Cardiac fibroblast (primary cell): Measurements from ENCODE around the gene GFY.
A peak's percentile ranks its signal among the peaks of the same experiment; 100 is the strongest.

ENCODE experiments used
- DNase-seq, 2 donors: peaks; one replicate each; pipeline versions ENCODE4 v3.0.0 to v3.0.0-alpha.2; 2010; ENCODE audit warnings: low read depth in 2 of 2
- H3K4me3 ChIP-seq, 2 donors: replicated peaks in 1 of 2; 1 replicate in 1 of 2; 2 replicates in 1 of 2; pipeline ENCODE4 v1.5.1; 2011; ENCODE audit warnings: low read depth in 2 of 2, low read length in 2 of 2, mild to moderate bottlenecking in 2 of 2, moderate library complexity in 1 of 2
- TF ChIP-seq, protein P1 (sequence below): IDR thresholded peaks from one replicate; pipeline ENCODE4 v1.5.1; 2011; ENCODE audit warnings: low read depth, mild to moderate bottlenecking, low read length, inconsistent platforms

Gene GFY

GRCh38 chr19:49422407-49423070 is 2.6 kb upstream of the GFY start:
- TF ChIP-seq, protein P1, sequence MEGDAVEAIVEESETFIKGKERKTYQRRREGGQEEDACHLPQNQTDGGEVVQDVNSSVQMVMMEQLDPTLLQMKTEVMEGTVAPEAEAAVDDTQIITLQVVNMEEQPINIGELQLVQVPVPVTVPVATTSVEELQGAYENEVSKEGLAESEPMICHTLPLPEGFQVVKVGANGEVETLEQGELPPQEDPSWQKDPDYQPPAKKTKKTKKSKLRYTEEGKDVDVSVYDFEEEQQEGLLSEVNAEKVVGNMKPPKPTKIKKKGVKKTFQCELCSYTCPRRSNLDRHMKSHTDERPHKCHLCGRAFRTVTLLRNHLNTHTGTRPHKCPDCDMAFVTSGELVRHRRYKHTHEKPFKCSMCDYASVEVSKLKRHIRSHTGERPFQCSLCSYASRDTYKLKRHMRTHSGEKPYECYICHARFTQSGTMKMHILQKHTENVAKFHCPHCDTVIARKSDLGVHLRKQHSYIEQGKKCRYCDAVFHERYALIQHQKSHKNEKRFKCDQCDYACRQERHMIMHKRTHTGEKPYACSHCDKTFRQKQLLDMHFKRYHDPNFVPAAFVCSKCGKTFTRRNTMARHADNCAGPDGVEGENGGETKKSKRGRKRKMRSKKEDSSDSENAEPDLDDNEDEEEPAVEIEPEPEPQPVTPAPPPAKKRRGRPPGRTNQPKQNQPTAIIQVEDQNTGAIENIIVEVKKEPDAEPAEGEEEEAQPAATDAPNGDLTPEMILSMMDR = peak; percentile 32
- no peak overlapping the region for H3K4me3 ChIP-seq
- DNase-seq = peak in 1 of 2 donors; percentile 50

DNA sequence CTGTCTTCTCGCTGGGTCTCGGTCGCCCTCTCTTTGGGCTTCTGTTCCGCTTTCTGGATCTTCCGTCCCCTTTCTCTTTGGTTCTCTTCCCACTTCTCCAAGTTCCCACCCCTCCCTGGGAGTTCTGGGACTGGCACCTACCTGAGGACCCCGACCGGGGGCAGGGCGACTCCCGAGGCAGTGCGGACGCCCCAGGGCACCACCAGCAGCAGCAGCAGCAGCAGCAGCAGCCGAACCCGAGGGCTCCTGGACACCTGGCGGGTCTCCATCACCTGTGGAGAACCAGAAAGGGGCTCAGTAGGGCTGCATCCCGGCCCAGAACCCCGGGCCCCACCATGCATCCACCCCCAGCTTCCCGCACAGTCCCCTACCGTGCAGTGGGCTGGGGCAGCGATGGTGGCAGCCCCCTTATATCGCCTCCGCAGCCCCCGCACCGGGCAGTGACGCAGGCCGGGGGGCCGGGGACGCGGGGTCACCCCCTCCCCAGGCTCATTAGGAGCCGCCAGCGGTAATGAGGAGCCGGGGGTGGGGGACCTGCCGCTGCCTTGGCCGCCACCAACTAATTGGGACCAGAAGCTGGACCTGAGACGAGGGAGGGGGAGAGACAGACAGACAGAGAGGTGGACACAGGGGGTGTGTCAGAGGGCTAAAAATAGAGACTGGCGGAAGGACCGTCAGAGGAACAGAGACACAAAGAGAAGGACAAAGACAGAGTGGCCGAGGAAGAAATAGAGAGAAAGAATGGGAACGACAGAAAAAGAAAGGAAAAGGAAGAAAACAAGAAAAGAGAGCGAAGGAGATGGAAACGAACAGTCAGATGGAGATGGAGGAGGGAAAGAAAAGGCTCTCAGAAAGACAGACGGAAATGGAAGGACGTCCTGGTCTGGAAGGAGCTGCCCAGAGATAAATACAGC is 1.9 kb upstream of the GFY start, which contains the start of gene PTH2:
Gene PTH2 (minus strand): TSS at position 371 of the 914 bp plus-strand sequence. CDS start 102 bp downstream, at position 269.
- TF ChIP-seq, protein P1 = no peak
- H3K4me3 ChIP-seq = no peak within 1 kb of the TSS
- DNase-seq = no peak

DNA sequence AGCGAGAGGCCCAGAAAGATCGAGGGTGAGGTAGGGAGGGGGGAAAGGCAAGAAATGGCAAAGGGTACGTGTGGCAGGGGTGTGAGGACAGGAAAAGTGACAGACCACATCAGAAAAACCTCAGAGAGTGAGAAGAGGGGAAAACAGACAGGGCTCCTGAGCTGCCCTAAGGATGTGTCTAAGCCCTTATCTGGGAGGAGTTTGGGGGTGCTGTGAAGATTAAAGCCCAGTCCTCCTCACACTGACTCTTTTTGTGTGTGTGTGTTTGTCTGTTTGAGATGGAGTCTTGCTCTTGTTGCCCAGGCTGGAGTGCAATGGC is 1.2 kb upstream of the GFY start:
- TF ChIP-seq, protein P1 = no peak
- DNase-seq = no peak
- no peak overlapping the region for H3K4me3 ChIP-seq

GRCh38 chr19:49425922-49426592 is 869 bp downstream of the GFY start:
- H3K4me3 ChIP-seq = no peak overlapping the region
- TF ChIP-seq, protein P1 = no peak
- peak in 1 of 2 donors; percentile 53 for DNase-seq

- H3K4me3 ChIP-seq = no peak overlapping the region
- TF ChIP-seq, protein P1 = no peak
- DNase-seq = no peak
These were observed 2.2 kb downstream of the GFY start for GRCh38 chr19:49427339-49427738.

DNA sequence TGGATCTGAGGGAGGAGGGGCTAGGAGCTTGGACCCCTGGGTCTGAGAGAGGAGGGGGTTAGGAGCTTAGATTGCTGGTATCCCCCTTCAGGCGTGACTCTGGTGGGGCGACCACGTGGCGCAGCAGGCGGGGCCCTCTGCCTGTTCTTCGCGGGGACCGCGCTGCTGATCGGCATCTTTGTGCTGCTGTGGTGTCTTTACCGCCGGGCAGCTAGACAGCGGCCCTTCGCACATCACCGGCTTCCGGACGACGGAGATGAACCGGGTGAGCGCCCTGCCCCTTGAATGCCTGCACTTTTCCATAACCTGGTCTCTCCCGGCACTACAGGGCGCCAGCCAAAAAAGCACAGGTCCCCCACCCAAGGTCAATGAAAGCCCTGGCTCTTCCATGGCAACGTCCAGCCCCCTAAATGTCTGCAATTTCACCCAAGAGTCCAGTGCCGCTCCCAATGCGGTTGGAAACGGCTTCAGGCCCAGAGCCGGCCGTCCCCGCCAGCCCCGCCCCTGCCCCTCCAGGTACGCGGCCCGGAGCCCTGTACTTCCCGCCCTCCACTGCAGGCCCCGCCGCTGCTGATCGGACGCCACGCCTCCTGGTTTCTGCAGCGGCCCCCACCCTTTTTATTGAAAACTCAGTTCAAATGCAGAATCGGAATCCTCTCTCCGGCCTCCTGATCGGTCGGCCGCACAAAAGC is 2.8 kb downstream of the GFY start:
- TF ChIP-seq, protein P1 = no peak
- no peak overlapping the region for H3K4me3 ChIP-seq
- no peak for DNase-seq
